HG02678 (cell line): ENCODE results near the gene AOX1.
"Not testable (repeated sequence)": the region's sequence is repeated elsewhere in the genome, so short reads cannot be mapped to it uniquely, and the experiment has no call there.

ENCODE experiments used
- ATAC-seq: cut with Tn5 transposase; IDR thresholded peaks from one replicate; pipeline ENCODE4 v1.9.1; 2021; ENCODE audit warnings: mild to moderate bottlenecking, moderate library complexity; ENCODE audit not compliant: unreplicated experiment

Gene AOX1

DNA sequence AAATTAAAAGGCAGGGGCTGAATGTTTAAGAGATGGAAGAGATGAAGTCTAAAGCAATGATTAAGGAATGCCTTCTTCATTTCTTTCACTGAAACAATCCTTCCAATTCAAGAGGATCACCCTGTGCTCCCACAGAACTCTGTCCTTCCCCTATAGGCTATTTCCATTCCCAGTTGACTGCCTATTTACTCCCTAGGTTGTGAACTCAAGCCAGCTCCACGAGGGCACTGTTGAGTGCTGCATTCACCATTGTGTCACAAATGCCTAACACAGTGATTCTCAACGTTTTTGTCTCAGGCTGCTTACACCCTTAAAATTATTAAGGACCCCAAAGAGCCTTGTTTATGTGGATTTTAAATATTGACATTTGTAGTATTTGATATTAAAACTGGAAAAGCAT is 112.4 kb downstream of the AOX1 start:
- no peak for ATAC-seq

DNA sequence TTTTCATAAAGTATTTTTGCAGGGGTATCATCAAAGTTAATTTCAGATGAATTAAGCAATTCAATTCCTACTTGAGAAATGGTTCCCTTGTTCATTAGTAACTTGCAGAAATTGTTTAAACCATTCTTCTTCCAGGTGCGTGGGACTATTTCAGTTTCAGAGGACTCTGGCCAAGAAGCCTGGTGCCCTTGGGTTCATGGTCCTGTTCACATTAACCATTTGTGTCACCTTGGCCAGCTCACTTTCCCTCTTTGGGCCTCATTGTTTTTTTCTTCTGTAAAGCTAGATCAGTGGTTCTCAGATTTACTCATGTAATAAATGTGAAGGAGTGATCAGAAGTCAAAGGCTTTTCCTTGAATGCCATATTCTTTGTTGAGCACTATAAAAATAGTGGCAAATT is 113.5 kb downstream of the AOX1 start:
- no peak for ATAC-seq

DNA sequence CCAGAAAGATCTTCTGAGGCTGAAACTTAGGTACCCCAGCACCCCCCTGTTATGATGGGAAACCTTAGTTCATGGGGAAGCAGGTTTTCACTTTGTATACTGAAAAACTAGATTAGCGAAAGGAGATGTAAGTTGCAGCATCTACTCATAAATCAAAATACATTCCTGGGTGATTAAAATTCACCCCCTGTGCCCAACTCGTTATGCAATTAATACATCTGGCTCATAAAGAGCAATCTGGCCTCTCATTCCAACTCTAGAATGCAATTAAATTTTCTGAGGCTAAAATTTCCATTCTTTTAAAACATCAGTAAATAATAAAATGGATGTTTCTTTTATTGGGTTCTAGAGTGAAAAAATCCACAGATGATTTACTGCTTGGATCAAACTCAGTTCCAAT is 115.0 kb downstream of the AOX1 start:
- ATAC-seq: no peak

DNA sequence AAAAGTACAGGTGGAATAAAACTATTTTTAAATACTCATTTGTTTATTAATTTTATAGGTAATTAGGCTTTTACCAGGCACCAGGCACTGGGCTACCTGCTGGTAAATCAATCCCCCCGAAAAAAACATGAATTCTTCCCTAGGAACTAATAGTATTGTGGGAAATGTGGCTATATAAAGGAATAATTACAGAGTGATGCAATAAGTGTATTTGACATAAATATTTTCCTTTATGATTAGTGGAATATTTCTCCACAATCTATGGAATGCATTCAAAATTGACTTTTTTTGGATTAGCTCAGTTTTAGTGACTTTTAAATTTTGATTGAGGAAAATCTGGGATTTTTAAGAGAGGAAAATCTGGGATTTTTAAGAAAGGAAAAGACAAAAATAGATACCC is 116.2 kb downstream of the AOX1 start:
- no peak for ATAC-seq

DNA sequence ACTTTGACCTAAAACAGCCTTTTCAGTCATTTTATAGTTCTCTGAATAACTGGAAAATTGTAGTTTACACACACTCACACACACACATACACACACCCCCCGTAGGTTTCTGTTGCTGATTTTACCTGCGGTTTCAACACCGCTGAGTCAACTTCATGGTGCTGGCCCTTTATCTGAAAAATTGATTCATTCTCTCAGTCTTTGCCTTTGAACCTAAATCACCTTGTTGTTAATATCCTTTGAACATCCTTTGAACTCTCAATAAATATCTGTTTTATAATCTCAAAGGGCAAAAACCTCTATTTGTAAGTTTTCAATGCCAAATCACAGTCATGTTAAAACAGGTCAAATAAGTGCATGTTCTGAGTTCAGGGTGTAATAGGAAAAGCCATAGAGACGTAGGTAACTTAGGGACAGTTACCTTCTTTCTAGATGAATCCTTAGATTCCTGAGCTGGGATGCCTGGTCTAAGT is 116.9 kb downstream of the AOX1 start:
- ATAC-seq: no peak

DNA sequence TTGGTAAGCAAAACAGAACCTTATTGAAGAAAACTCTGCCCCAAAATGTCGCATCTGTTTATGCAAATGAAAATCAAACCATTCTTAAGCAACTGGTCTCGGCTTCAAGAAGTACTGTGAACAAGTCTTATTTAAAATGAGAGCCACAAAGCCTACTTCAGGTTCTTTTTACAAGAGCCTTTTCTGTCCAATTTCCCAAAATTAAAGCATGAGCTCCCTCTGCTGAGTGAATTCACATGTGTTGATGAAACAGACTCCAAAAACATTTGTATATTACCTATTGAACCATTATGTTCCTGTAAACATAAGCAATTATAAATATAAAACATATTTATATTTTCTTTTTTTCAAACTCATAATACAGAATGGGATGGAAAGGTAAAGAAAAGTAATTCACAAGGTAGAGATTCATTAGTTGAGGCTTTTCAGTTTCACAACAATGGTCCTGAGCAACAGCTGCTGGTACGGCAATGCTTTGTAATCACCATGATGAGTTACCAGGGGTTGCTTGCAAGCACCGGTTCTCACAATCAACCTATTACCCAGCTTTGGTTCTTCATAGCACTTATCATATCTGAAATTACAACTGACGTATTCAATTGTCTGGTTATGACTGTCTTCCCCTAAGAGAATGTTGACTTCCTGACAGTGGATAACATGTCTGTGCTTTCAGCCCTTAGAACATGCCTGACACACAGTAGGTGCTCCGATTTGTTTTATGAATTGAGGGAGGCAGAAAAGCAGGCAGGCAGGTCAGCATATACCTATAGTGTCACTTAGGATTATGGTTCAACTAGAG is 117.5 kb downstream of the AOX1 start:
- ATAC-seq: no peak

DNA sequence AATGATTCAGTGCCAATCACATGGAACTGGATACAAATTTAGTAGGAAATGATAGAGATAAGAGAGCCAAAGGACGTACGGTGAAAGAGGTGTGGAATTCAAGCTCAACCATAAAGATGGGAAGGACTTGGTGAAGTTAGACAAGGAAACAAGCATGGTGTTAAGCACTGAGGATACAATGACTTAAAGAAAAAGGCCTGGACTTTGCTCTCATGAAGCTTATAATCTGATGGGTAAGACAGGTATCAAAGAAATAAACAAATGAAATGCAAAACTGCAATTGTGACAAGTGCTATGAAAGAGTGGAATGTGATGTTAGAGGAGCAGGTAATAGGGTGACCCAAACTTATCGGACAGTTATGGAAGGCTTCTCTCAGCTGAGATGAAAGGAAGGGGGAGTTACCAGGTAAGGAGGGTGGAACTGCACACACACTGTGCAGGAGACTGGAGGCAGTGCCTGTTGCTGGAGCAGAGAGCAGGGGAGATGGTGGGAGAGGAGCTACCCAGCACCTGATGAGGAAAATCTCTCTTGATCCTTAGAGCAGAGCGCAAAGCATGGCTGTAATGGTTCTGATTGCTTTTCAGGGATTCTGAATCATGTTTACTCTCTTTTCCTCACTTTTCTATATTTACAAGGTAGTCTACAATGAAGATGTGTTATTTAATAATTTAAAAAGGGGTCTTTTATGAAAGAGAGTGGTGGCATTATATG is 118.3 kb downstream of the AOX1 start:
- ATAC-seq: no peak

DNA sequence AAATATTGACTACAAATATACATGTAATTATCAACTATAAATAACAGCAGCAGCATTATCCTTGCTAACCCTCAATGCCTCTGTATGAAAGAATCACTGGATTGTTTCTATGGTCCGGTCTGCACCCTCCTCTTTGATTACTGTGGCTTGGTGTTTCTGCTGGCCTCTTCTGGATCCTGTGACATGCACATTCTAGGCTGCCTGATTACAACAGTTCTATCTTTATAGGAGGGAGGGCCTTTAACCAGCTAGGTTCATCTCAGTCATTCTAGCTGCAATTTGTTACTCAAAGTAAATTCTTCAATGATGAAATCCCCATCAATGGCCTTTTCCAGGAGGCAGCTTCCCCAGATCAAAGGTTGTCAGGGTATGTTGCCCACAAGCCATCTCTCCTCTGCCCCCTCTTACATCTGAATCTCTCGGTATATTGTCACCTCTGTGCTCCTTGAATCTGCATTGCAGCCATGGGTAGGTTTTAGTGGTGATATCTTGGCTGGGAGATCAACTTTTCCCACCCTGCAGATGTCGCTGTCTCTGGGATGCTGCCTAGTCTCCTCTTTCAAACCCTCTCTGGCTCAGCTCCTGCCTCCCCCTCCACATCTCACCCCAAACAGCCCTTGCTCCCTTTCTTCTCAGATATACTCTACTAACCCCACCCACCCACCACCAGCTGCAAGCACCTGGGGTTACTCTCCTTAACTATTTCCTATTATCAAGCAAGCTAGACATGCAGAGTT is 119.7 kb downstream of the AOX1 start:
- no peak for ATAC-seq

DNA sequence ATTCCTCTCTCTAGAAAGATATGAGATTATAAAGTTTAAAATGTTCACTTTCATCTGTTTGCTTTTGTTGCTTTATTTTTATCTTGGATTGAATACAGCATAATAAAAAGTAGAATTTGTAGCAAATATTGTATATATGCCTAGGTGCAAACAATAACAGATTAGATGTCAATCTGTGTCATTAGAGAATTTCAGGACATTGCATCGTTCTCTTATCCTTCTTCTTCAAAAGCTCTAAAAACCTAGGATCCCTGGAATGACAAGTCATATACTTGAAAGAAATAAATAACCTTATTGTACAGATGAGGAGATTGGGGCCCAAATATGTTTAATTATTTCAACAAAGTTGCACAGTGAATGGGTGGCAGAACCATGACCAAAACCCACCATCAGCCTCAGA is 123.1 kb downstream of the AOX1 start:
- no peak for ATAC-seq

DNA sequence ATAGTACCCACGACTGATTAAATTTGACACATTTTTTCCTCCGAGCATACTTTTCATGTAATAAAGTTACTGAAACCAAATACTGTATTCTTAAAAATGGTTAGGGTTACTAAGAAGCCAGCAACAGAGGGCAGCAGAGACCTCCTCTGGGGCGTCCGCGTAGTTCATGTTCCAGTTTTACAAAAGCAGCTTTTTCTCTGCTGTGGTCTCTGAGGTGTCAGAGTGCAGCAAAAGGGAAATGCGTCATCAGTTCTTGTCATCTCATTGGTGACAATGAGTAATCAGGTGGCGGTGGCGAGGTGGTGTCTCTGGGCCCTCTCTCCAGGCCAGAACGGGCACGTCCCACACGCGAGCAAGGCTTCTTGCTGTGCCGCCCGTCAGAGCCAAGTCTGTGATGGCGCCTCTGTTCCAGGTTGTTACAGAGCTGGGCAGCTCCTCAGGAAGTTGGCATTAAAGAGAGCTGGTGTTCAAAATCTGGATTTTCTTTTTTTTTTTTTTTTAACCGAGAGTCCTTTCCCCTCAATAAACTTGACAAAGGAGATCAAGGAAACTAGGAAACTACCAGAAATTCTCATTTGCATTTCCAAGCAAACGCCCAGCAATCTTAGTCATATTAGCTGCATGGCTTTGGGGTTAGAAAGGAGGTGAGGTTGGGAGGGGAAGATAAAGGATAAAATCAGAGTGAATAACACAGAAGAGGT is 127.3 kb downstream of the AOX1 start:
- peak; percentile 99 for ATAC-seq

DNA sequence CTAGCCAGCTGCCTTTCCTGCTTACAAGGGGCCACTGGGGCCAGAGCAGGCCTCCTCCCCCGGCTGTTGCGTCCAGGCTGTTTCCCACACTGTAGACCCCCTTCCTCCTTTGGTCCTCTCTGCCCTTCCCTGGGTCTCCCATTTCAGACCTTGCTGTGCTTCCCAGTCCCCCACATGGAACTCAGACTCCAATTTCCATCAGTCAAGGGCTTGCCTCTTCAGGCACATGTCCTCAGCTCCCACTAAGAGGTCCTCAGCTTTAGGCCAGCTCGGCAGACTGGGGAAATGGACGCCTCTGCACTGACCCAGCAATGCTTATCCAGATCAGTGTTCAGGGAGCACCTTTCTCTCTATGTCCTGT is 127.9 kb downstream of the AOX1 start:
- no peak for ATAC-seq

DNA sequence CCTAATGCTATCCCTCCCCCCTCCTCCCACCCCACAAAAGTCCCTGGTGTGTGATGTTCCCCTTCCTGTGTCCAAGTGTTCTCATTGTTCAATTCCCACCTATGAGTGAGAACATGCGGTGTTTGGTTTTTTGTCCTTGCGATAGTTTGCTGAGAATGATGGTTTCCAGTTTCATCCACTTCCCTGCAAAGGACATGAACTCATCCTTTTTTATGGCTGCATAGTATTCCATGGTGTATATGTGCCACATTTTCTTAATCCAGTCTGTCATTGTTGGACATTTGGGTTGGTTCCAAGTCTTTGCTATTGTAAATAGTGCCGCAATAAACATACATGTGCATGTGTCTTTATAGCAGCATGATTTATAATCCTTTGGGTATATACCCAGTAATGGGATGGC is 129.2 kb downstream of the AOX1 start:
- ATAC-seq: not testable (repeated sequence)

DNA sequence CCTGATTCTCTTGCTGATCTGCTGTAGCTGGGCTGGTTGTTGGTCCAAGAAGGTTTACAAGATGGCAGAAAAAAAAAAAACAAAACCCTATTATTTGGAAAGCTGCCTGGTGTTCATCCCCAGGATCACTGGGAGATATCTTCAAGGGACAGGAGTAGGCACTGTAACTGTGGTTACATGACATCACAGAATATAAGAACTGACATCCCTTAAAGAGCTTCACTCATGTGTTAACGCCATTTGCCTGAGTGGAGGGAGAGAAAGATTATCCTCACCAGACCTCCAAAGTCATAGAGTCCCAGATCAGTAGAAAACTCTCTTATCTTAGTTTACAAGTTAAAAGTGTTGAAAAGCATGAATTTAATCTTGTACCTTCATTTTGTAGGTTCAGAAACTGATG is 130.6 kb downstream of the AOX1 start:
- ATAC-seq: no peak
